Measurements from ENCODE around the gene FAM184A.

- TF ChIP-seq CTCF (IDR thresholded peaks at IDR 0.05) (no peak), POLR2A (IDR thresholded peaks at IDR 0.05) (no peak)
These were observed 6.9 kb downstream of the FAM184A start for GRCh38 chr6:119071576-119071975.
